ENCODE results near the gene ATP10B. TPM values are rescaled to one million over a fixed set of nuclear protein-coding genes. Genes with fewer than 3 reads are reported as not detected.

The ATP10B gene
- polyA plus RNA-seq, 1 of the 3 experiments (the other 2 are of a cell fraction): not detected

DNA sequence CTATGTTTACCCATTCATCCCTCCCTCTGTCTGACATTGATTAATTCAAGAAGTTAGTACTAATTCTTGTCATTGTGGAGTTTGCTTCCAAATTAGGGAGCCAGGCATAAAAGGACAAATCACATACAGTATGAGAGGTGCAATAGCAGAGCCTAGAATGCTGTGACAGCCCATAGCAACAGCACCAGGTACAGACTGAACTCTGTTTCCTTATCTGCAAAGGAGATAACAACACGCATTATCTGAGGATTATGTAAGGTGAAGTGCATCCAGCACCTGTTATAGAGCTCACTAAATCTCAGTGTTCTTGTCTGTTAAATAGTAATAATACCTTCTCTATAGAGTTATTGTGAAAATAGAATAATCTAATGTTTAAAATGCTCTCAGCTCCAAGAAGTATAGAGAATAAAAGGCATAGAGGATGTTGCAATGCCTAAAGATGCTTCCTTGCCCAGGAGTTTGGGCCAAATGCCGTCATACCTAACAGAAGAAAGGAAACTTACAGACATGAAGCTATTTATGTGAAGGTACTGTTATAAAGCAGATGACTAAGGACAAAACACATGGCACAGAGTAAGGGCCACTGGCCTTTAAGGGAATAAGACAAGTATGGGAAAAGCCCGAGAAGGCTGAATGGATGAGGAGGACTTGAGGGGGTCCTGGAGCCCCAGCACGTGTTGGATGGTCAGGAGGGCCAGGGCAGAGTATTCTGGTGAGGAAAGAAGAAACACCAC is 214.5 kb downstream of the ATP10B start:
- Histone ChIP-seq H3K4me2 (no peak overlapping the region), H2AFZ (ENCODE audit: low read depth) (no peak overlapping the region), H3K27ac (ENCODE audit: low read depth in 2 of 2, low read length in 1 of 2) (no peak overlapping the region), H4K20me1 (ENCODE audit: insufficient read depth) (no peaks in the 10 kb centered on the region), H3K4me1 (ENCODE audit: control insufficient read depth in 1 of 2, insufficient read depth in 2 of 2, low read depth in 1 of 2, low read length in 1 of 2) (no peaks in the 10 kb centered on the region), H3F3A (replicated peaks; ENCODE audit: insufficient read depth) (no peaks in the 10 kb centered on the region), H3K9me2 (no peaks in the 10 kb centered on the region), H3K79me2 (ENCODE audit: insufficient read depth) (no peaks in the 10 kb centered on the region), H3K27me3 (ENCODE audit: insufficient read depth) (no peaks in the 10 kb centered on the region), H3K9me3 (no peaks in the 10 kb centered on the region), H3K4me3 (ENCODE audit: low read depth in 2 of 2, low read length in 1 of 2) (no peak overlapping the region), H3K9ac (no peak overlapping the region), H3K36me3 (replicated peaks in 1 of 2; ENCODE audit: control insufficient read depth in 1 of 2, insufficient read depth in 2 of 2, low read length in 1 of 2) (no peaks in the 10 kb centered on the region)
- ChIA-PET CTCF (no interaction called here), POLR2A (no interaction called here)
- TF ChIP-seq, protein P1, sequence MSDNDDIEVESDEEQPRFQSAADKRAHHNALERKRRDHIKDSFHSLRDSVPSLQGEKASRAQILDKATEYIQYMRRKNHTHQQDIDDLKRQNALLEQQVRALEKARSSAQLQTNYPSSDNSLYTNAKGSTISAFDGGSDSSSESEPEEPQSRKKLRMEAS (IDR thresholded peaks at IDR 0.05; ENCODE audit: low read depth): no peak
- TF ChIP-seq, protein P2, sequence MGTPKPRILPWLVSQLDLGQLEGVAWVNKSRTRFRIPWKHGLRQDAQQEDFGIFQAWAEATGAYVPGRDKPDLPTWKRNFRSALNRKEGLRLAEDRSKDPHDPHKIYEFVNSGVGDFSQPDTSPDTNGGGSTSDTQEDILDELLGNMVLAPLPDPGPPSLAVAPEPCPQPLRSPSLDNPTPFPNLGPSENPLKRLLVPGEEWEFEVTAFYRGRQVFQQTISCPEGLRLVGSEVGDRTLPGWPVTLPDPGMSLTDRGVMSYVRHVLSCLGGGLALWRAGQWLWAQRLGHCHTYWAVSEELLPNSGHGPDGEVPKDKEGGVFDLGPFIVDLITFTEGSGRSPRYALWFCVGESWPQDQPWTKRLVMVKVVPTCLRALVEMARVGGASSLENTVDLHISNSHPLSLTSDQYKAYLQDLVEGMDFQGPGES (IDR thresholded peaks at IDR 0.05; ENCODE audit: low read depth, low read length): no peak
- TF ChIP-seq RCOR1 (IDR thresholded peaks at IDR 0.05; ENCODE audit: low read length) (no peak), SIN3A (IDR thresholded peaks at IDR 0.05; ENCODE audit: borderline replicate concordance, low read depth, low read length) (no peak), MXI1 (IDR thresholded peaks at IDR 0.05; ENCODE audit: low read depth, low read length) (no peak), JUND (IDR thresholded peaks at IDR 0.05) (no peak), RAD21 (IDR thresholded peaks at IDR 0.05; ENCODE audit: low read length) (no peak), NFIC (IDR thresholded peaks at IDR 0.05; ENCODE audit: borderline replicate concordance) (no peak), EZH2phosphoT487 (IDR thresholded peaks at IDR 0.05; ENCODE audit: borderline replicate concordance, low read depth) (no peak)
- WGBS (ENCODE audit: low lambda C conversion rate): 3% methylated on average over 4 of the region's 4 CpGs
- DNase-seq: no peak

DNA sequence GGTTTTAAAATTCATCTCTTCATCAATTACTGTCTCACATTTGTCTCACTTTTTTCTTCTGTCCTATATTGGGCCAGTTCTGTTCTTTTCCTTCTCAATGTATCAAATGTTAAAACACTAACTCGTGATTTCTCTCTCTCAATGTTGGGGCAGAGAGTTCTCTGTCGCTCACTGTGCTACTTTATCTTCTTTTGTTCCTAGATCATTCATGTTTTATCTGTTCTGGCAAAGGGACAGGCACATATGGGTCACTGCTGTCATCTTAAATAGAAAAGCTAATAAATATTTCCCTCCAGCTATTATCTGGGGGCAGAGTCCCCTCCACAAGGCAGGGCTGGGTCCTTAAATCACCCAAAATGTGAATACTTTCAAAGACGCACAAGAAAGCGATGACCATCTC is 216.3 kb downstream of the ATP10B start:
- Histone ChIP-seq H3K9me2 (no peaks in the 10 kb centered on the region), H3K4me2 (no peak overlapping the region), H3K27ac (ENCODE audit: low read depth in 2 of 2, low read length in 1 of 2) (no peak overlapping the region), H3K9ac (no peak overlapping the region), H3F3A (replicated peaks; ENCODE audit: insufficient read depth) (no peaks in the 10 kb centered on the region), H3K79me2 (ENCODE audit: insufficient read depth) (no peaks in the 10 kb centered on the region), H3K27me3 (ENCODE audit: insufficient read depth) (no peaks in the 10 kb centered on the region), H3K9me3 (no peaks in the 10 kb centered on the region), H2AFZ (ENCODE audit: low read depth) (no peak overlapping the region), H3K4me1 (ENCODE audit: control insufficient read depth in 1 of 2, insufficient read depth in 2 of 2, low read depth in 1 of 2, low read length in 1 of 2) (no peaks in the 10 kb centered on the region), H4K20me1 (ENCODE audit: insufficient read depth) (no peaks in the 10 kb centered on the region), H3K36me3 (replicated peaks in 1 of 2; ENCODE audit: control insufficient read depth in 1 of 2, insufficient read depth in 2 of 2, low read length in 1 of 2) (no peaks in the 10 kb centered on the region), H3K4me3 (ENCODE audit: low read depth in 2 of 2, low read length in 1 of 2) (no peak overlapping the region)
- ChIA-PET POLR2A (no interaction called here), CTCF (no interaction called here)
- WGBS (ENCODE audit: low lambda C conversion rate): 32% methylated on average over 4 of the region's 4 CpGs
- DNase-seq: no peak
- TF ChIP-seq GATA2 (CRISPR knock-in tag; IDR thresholded peaks at IDR 0.05) (no peak), TCF12 (IDR thresholded peaks at IDR 0.05) (no peak), MXI1 (IDR thresholded peaks at IDR 0.05; ENCODE audit: low read depth, low read length) (no peak), GABPA (IDR thresholded peaks at IDR 0.05; ENCODE audit: low read depth) (no peak), JUND (IDR thresholded peaks at IDR 0.05) (no peak), MEF2A (IDR thresholded peaks at IDR 0.05; ENCODE audit: borderline replicate concordance, low read depth) (no peak), CHD2 (IDR thresholded peaks at IDR 0.05; ENCODE audit: low read length, partially characterized antibody) (no peak), EP300 (IDR thresholded peaks at IDR 0.05; ENCODE audit: borderline replicate concordance in 1 of 2, low read depth in 1 of 2, low read length in 1 of 2) (no peak), TAF1 (IDR thresholded peaks at IDR 0.05; ENCODE audit: borderline replicate concordance, low read depth, low read length) (no peak), ELF1 (IDR thresholded peaks at IDR 0.05) (no peak), RFX5 (IDR thresholded peaks at IDR 0.05; ENCODE audit: low read length) (no peak), RXRA (IDR thresholded peaks at IDR 0.05; ENCODE audit: borderline replicate concordance, low read depth) (no peak)
- TF ChIP-seq, protein P2 (IDR thresholded peaks at IDR 0.05; ENCODE audit: low read depth, low read length): no peak
- TF ChIP-seq, protein P3, sequence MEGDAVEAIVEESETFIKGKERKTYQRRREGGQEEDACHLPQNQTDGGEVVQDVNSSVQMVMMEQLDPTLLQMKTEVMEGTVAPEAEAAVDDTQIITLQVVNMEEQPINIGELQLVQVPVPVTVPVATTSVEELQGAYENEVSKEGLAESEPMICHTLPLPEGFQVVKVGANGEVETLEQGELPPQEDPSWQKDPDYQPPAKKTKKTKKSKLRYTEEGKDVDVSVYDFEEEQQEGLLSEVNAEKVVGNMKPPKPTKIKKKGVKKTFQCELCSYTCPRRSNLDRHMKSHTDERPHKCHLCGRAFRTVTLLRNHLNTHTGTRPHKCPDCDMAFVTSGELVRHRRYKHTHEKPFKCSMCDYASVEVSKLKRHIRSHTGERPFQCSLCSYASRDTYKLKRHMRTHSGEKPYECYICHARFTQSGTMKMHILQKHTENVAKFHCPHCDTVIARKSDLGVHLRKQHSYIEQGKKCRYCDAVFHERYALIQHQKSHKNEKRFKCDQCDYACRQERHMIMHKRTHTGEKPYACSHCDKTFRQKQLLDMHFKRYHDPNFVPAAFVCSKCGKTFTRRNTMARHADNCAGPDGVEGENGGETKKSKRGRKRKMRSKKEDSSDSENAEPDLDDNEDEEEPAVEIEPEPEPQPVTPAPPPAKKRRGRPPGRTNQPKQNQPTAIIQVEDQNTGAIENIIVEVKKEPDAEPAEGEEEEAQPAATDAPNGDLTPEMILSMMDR (IDR thresholded peaks at IDR 0.05): no peak
- TF ChIP-seq, protein P4, sequence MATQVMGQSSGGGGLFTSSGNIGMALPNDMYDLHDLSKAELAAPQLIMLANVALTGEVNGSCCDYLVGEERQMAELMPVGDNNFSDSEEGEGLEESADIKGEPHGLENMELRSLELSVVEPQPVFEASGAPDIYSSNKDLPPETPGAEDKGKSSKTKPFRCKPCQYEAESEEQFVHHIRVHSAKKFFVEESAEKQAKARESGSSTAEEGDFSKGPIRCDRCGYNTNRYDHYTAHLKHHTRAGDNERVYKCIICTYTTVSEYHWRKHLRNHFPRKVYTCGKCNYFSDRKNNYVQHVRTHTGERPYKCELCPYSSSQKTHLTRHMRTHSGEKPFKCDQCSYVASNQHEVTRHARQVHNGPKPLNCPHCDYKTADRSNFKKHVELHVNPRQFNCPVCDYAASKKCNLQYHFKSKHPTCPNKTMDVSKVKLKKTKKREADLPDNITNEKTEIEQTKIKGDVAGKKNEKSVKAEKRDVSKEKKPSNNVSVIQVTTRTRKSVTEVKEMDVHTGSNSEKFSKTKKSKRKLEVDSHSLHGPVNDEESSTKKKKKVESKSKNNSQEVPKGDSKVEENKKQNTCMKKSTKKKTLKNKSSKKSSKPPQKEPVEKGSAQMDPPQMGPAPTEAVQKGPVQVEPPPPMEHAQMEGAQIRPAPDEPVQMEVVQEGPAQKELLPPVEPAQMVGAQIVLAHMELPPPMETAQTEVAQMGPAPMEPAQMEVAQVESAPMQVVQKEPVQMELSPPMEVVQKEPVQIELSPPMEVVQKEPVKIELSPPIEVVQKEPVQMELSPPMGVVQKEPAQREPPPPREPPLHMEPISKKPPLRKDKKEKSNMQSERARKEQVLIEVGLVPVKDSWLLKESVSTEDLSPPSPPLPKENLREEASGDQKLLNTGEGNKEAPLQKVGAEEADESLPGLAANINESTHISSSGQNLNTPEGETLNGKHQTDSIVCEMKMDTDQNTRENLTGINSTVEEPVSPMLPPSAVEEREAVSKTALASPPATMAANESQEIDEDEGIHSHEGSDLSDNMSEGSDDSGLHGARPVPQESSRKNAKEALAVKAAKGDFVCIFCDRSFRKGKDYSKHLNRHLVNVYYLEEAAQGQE (IDR thresholded peaks at IDR 0.05; ENCODE audit: low read depth, low read length): no peak

All from SK-N-SH (cell line).